Endodermal cell (in vitro differentiated cells): ENCODE measurements around the gene DDX39B. TPM values are rescaled to one million over a fixed set of nuclear protein-coding genes. Genes with fewer than 3 reads are reported as not detected.
A peak's percentile ranks its signal among the peaks of the same experiment; 100 is the strongest.

Experiments
- DNase-seq: peaks from one replicate; pipeline ENCODE4 v3.0.0-alpha.2; 2017
- H3K27ac ChIP-seq: 2 replicates; pipeline ENCODE4 v1.5.1; 2013; ENCODE audit warnings: mild to moderate bottlenecking, low read depth, low read length, moderate library complexity
- H3K27me3 ChIP-seq: 2 replicates; pipeline ENCODE4 v1.6.1; 2013; ENCODE audit warnings: mild to moderate bottlenecking, low read length, moderate library complexity; ENCODE audit not compliant: insufficient read depth, control insufficient read depth, poor library complexity, severe bottlenecking
- H3K36me3 ChIP-seq: 2 replicates; pipeline ENCODE4 v1.7.0; 2013; ENCODE audit warnings: mild to moderate bottlenecking, low read length, moderate library complexity; ENCODE audit not compliant: control insufficient read depth, insufficient read depth
- H3K4me1 ChIP-seq: one replicate; pipeline ENCODE4 v1.7.0; 2013; ENCODE audit warnings: low read length; ENCODE audit not compliant: control insufficient read depth, insufficient read depth
- H3K4me3 ChIP-seq: 2 replicates; pipeline ENCODE4 v1.5.1; 2013; ENCODE audit warnings: mild to moderate bottlenecking, low read length, moderate library complexity
- H3K9ac ChIP-seq: 2 replicates; pipeline ENCODE4 v1.6.1; 2013; ENCODE audit warnings: mild to moderate bottlenecking, low read length, moderate library complexity; ENCODE audit not compliant: poor library complexity, severe bottlenecking; ENCODE audit errors: extremely low read depth
- H3K9me3 ChIP-seq: 2 replicates; pipeline ENCODE4 v1.6.1; 2013; ENCODE audit warnings: mild to moderate bottlenecking, low read length, moderate library complexity; ENCODE audit not compliant: control insufficient read depth
- H3K27ac Mint-ChIP-seq: 2 replicates; pipeline ENCODE4 v1.8.0; 2020; ENCODE audit warnings: mixed read lengths
- H3K27me3 Mint-ChIP-seq: 2 replicates; pipeline ENCODE4 v1.8.0; 2021; ENCODE audit warnings: mild to moderate bottlenecking, mixed read lengths; ENCODE audit not compliant: insufficient read depth
- H3K36me3 Mint-ChIP-seq: 2 replicates; pipeline ENCODE4 v1.8.0; 2020; ENCODE audit warnings: low read depth, mixed read lengths
- H3K4me1 Mint-ChIP-seq: 2 replicates; pipeline ENCODE4 v1.8.0; 2020; ENCODE audit warnings: mixed read lengths
- H3K4me3 Mint-ChIP-seq: 2 replicates; pipeline ENCODE4 v1.8.0; 2020; ENCODE audit warnings: mild to moderate bottlenecking, moderate library complexity, mixed read lengths
- H3K9me3 Mint-ChIP-seq: 2 replicates; pipeline ENCODE4 v1.8.0; 2020; ENCODE audit warnings: mild to moderate bottlenecking, mixed read lengths
- WGBS, 2 experiments: methylation state at CpG; one replicate each; pipeline versions ENCODE4 v1.1.5 to v1.1.7; 2013; ENCODE audit warnings: missing lambda C conversion rate in 2 of 2, mixed read lengths in 1 of 2; ENCODE audit not compliant: insufficient coverage in 1 of 2, insufficient read length in 1 of 2; 5-methylcytosine and 5-hydroxymethylcytosine counted together
- total RNA-seq, 2 donors: library from RNA; stranded (reverse); fragmentation: NEBNext Ultra II Directional in 1 of 2; extraction: Animal tissue kit (Norgen Biotek cat#: 25700) in 1 of 2; gene quantifications; 2 replicates in 1 of 2; 3 replicates in 1 of 2; pipeline ENCODE4 v1.2.1, GENCODE V29; 2021
- TF ChIP-seq, protein P1 (sequence below): fragments of 200-600 bp; sonication (generic); conservative IDR thresholded peaks from 2 replicates; pipeline ENCODE4 v1.5.0; 2021; ENCODE audit warnings: antibody characterized with exemption, mild to moderate bottlenecking

Gene DDX39B
- total RNA-seq, 2 donors from 2014 or later: 572 to 654 TPM

DNA sequence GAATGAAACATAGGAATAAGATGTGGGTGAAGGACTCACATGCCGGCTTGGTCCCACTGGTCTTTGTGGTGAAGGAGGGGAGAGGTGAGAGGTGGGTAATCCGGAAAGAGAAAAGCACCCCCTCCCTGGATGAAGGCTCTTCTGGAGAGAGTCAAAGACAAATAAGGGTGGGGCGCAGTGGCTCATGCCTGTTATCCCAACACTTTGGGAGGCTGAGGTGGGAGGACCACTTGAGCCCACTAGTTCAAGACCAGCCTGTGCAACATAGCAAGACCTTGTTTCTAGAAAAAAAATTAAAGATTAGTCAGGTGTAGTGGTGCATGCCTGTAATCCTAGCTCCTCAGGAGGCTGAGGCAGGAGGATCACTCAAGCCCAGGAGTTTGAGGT lies 37.3 kb upstream of the DDX39B start:
- Histone ChIP-seq H3K9ac (no peak overlapping the region), H3K36me3 (no peaks in the 10 kb centered on the region), H3K9me3 (no peaks in the 10 kb centered on the region), H3K4me3 (no peak overlapping the region), H3K27me3 (peaks cover 5% of the 10 kb centered on the region), H3K4me1 (peaks cover 2% of the 10 kb centered on the region), H3K27ac (no peak overlapping the region)
- WGBS, 2 experiments: 89 to 95% methylated on average over 3 of the region's 3 CpGs
- no peak overlapping the region for H3K27ac Mint-ChIP-seq
- TF ChIP-seq, protein P1, sequence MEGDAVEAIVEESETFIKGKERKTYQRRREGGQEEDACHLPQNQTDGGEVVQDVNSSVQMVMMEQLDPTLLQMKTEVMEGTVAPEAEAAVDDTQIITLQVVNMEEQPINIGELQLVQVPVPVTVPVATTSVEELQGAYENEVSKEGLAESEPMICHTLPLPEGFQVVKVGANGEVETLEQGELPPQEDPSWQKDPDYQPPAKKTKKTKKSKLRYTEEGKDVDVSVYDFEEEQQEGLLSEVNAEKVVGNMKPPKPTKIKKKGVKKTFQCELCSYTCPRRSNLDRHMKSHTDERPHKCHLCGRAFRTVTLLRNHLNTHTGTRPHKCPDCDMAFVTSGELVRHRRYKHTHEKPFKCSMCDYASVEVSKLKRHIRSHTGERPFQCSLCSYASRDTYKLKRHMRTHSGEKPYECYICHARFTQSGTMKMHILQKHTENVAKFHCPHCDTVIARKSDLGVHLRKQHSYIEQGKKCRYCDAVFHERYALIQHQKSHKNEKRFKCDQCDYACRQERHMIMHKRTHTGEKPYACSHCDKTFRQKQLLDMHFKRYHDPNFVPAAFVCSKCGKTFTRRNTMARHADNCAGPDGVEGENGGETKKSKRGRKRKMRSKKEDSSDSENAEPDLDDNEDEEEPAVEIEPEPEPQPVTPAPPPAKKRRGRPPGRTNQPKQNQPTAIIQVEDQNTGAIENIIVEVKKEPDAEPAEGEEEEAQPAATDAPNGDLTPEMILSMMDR: no peak
- H3K4me1 Mint-ChIP-seq: peaks cover 20% of the 10 kb centered on the region
- no peak for DNase-seq
- H3K4me3 Mint-ChIP-seq: no peak overlapping the region
- no peaks in the 10 kb centered on the region for H3K36me3 Mint-ChIP-seq
- H3K9me3 Mint-ChIP-seq: no peaks in the 10 kb centered on the region
- peaks cover 51% of the 10 kb centered on the region for H3K27me3 Mint-ChIP-seq

- Histone ChIP-seq H3K4me3 (no peak overlapping the region), H3K27me3 (peaks cover 5% of the 10 kb centered on the region), H3K9ac (no peak overlapping the region), H3K4me1 (peaks cover 6% of the 10 kb centered on the region), H3K9me3 (no peaks in the 10 kb centered on the region), H3K27ac (no peak overlapping the region), H3K36me3 (no peaks in the 10 kb centered on the region)
- TF ChIP-seq, protein P1: no peak
- H3K9me3 Mint-ChIP-seq: no peaks in the 10 kb centered on the region
- no peak overlapping the region for H3K27ac Mint-ChIP-seq
- H3K36me3 Mint-ChIP-seq: no peaks in the 10 kb centered on the region
- no peak overlapping the region for H3K4me3 Mint-ChIP-seq
- DNase-seq: peak; percentile 68
- peaks cover 20% of the 10 kb centered on the region for H3K4me1 Mint-ChIP-seq
- WGBS, 2 experiments: 87 to 88% methylated on average over 10 to 12 of the region's 12 CpGs
- H3K27me3 Mint-ChIP-seq: peaks cover 51% of the 10 kb centered on the region
These were observed 36.6 kb upstream of the DDX39B start for GRCh38 chr6:31578184-31579118.

GRCh38 chr6:31577579-31577966 lies 35.8 kb upstream of the DDX39B start:
- H3K27ac ChIP-seq: no peak overlapping the region
- H3K4me1 Mint-ChIP-seq: peaks cover 20% of the 10 kb centered on the region

More at GRCh38 chr6:31577579-31577966, 35.8 kb upstream of the DDX39B start:
- TF ChIP-seq, protein P1: no peak
- Histone ChIP-seq H3K4me1 (peaks cover 6% of the 10 kb centered on the region), H3K36me3 (no peaks in the 10 kb centered on the region), H3K4me3 (no peak overlapping the region), H3K9ac (no peak overlapping the region), H3K27me3 (peaks cover 5% of the 10 kb centered on the region), H3K9me3 (no peaks in the 10 kb centered on the region)
- no peaks in the 10 kb centered on the region for H3K9me3 Mint-ChIP-seq
- peak; percentile 38 for DNase-seq
- WGBS, 2 experiments: 88 to 100% methylated on average over 1 to 2 of the region's 3 CpGs
- H3K36me3 Mint-ChIP-seq: no peaks in the 10 kb centered on the region
- no peak overlapping the region for H3K27ac Mint-ChIP-seq
- no peak overlapping the region for H3K4me3 Mint-ChIP-seq
- peaks cover 47% of the 10 kb centered on the region for H3K27me3 Mint-ChIP-seq
